ENCODE data around the gene B4GALT2.

The B4GALT2 gene

DNA sequence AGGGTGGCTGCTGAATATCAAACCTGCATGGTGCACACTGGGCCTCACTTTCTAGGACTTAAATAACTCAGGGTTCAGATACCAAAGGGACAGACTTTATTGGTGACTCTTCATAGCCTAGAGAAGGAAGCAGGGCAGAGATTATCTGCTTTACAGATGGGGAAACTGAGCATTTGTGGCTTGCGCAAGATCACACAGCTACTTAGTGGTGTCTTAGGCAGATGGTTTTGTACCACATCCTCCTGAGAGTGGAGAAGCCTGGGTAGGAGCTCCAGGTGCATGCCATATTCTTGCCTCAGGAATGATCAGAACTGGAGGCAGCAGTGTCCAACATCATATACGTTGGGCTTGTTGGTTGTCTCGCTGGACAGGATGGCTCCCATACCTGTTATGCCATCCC lies 16.0 kb upstream of the B4GALT2 start:
- H3K9me3 Mint-ChIP-seq: no peaks in the 10 kb centered on the region
- H3K4me1 Mint-ChIP-seq: no peaks in the 10 kb centered on the region
- H3K4me3 Mint-ChIP-seq: no peak overlapping the region
- TF ChIP-seq, protein P1, sequence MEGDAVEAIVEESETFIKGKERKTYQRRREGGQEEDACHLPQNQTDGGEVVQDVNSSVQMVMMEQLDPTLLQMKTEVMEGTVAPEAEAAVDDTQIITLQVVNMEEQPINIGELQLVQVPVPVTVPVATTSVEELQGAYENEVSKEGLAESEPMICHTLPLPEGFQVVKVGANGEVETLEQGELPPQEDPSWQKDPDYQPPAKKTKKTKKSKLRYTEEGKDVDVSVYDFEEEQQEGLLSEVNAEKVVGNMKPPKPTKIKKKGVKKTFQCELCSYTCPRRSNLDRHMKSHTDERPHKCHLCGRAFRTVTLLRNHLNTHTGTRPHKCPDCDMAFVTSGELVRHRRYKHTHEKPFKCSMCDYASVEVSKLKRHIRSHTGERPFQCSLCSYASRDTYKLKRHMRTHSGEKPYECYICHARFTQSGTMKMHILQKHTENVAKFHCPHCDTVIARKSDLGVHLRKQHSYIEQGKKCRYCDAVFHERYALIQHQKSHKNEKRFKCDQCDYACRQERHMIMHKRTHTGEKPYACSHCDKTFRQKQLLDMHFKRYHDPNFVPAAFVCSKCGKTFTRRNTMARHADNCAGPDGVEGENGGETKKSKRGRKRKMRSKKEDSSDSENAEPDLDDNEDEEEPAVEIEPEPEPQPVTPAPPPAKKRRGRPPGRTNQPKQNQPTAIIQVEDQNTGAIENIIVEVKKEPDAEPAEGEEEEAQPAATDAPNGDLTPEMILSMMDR (IDR thresholded peaks at IDR 0.05; ENCODE audit: unreplicated experiment in 3 of 3): no peak
- no peaks in the 10 kb centered on the region for H3K27me3 Mint-ChIP-seq (ENCODE audit: low read depth)
- H3K36me3 Mint-ChIP-seq (ENCODE audit: low read depth): peaks cover 27% of the 10 kb centered on the region
- no peak overlapping the region for H3K27ac Mint-ChIP-seq

DNA sequence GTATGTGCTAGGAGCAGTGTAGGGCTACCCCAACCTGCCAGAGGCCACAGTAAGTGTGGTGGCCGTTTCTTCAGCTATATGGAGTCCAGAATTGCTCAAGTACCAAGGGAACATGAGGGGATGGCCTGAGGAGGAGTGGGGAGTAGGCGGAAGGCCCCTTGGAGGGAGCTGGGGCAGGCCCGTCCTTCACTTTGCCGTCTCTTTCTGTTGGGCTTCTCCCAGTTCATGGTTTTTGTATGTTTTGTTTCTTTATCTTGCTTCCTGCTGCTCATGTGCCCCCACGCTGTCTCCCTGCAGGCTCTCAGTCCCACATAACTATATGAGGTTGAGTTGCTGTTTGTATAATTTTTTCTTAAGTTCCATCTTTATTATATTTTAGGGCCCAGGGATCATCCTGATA lies 15.1 kb upstream of the B4GALT2 start:
- H3K27me3 Mint-ChIP-seq (ENCODE audit: low read depth): no peaks in the 10 kb centered on the region
- no peaks in the 10 kb centered on the region for H3K4me1 Mint-ChIP-seq
- peaks cover 28% of the 10 kb centered on the region for H3K36me3 Mint-ChIP-seq (ENCODE audit: low read depth)
- no peaks in the 10 kb centered on the region for H3K9me3 Mint-ChIP-seq
- H3K27ac Mint-ChIP-seq: no peak overlapping the region
- H3K4me3 Mint-ChIP-seq: no peak overlapping the region
- TF ChIP-seq, protein P1 (IDR thresholded peaks at IDR 0.05; ENCODE audit: unreplicated experiment in 3 of 3): no peak

DNA sequence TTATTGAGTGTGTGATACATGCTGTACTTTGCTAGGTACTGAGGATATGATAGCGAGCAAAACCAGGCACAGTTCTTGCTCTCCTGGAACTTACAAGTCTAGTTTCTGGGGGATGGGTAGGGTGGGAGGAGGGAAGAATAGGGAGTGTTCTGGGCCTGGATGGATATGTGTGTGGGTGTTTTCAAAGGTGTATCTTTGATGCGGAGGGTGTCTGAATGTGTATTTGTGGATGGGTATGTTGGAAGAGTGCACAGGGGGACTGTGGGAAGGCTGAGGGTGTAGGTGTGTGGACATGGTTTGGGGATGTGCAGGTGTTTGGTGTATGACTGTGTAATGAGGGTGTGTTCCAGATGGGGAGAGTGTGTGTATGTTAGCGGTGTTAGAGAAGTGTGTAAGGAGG lies 13.7 kb upstream of the B4GALT2 start:
- no peaks in the 10 kb centered on the region for H3K27me3 Mint-ChIP-seq (ENCODE audit: low read depth)
- H3K9me3 Mint-ChIP-seq: no peaks in the 10 kb centered on the region
- H3K4me3 Mint-ChIP-seq: no peak overlapping the region
- peaks cover 23% of the 10 kb centered on the region for H3K36me3 Mint-ChIP-seq (ENCODE audit: low read depth)
- TF ChIP-seq, protein P1 (IDR thresholded peaks at IDR 0.05; ENCODE audit: unreplicated experiment in 3 of 3): no peak
- peaks cover 8% of the 10 kb centered on the region for H3K4me1 Mint-ChIP-seq
- H3K27ac Mint-ChIP-seq: no peak overlapping the region

DNA sequence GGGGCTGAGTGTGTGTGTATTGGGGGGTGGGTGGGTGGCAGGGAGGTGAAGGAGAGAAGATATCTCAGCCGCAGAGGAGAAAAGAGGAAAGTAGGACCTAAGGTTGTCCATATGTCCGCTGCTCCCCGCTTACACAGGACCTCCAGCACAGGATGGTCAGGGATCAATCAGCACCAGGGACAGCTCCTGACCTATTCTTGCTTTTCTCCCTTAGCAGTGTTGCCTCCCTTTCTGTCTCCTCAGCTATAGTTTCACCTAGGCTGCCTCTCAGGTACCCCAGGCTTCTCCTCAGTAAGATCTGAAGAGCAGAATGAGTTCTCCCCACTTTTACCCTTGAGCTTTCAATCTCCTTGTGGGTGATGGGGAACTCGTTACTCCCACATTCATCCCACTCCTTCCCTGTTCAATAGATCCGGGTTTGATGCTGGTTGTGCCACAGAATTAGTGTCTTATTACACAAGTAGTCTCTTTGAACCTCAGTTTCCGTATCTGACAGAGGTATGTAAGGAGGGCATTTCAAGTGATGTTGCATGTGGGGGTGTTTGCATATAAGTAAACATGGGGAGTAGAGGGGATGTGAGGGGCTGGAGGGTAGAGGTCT lies 10.6 kb upstream of the B4GALT2 start:
- H3K27me3 Mint-ChIP-seq (ENCODE audit: low read depth): no peaks in the 10 kb centered on the region
- no peak overlapping the region for H3K27ac Mint-ChIP-seq
- TF ChIP-seq, protein P1 (IDR thresholded peaks at IDR 0.05; ENCODE audit: unreplicated experiment in 3 of 3): no peak
- no peaks in the 10 kb centered on the region for H3K9me3 Mint-ChIP-seq
- H3K4me1 Mint-ChIP-seq: peaks cover 16% of the 10 kb centered on the region
- H3K36me3 Mint-ChIP-seq (ENCODE audit: low read depth): peaks cover 13% of the 10 kb centered on the region
- peak overlapping the region; percentile 40 to 62 (median 46) for H3K4me3 Mint-ChIP-seq

DNA sequence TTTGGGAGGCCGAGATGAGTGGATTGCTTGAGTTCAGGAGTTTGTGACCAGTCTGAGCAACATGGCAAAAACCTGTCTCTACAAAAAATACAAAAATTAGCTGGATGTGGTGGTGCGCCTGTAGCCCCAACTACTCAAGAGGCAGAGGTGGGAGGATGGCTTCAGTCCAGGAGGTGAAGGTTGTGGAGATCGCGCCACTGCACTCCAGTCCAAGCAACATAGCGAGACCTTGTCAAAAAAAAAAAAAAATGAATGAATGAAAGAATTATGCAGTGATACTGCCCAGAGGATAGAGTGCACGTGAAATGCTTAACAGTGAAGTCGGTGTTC lies 9.6 kb upstream of the B4GALT2 start:
- H3K27me3 Mint-ChIP-seq (ENCODE audit: low read depth): no peaks in the 10 kb centered on the region
- peaks cover 24% of the 10 kb centered on the region for H3K4me1 Mint-ChIP-seq
- peak overlapping the region; percentile 93 to 96 (median 94) for H3K4me3 Mint-ChIP-seq
- no peaks in the 10 kb centered on the region for H3K9me3 Mint-ChIP-seq
- peak overlapping the region in 1 of 3 experiments; percentile 35 for H3K27ac Mint-ChIP-seq
- H3K36me3 Mint-ChIP-seq (ENCODE audit: low read depth): peaks cover 13% of the 10 kb centered on the region
- TF ChIP-seq, protein P1 (IDR thresholded peaks at IDR 0.05; ENCODE audit: unreplicated experiment in 3 of 3): no peak

DNA sequence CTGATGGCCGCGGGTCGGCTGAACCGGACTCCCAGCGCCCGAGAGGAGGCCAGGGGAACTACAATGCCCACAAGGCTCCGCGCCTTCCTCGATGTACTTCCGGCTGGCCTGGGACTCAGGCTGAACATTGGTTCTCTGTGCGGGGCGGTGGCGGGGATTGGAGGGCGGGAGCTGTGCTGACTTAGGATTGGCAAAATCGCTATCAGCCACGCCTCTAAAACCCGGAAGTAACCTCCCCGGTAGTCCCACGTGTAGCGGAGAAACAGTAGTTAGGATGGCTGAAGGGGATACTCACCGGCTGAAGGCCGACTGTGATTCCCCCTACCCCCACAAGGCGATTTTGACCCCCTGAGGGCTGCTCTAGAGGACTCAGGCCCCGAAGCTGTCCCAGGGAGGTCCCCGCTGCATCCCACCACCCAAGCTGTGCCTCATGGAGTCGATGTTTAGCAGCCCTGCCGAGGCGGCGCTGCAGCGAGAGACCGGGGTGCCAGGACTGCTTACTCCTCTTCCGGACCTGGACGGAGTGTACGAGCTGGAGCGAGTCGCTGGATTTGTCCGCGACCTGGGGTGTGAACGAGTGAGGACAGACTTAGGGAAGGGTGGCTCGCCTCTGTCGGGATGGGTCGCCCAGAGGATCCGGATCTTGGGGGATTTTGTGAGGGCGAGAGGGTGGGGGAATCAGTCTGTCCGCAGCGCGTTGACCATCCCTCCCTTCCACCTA lies 9.1 kb upstream of the B4GALT2 start, which contains the start of gene DPH2:
Gene DPH2 (plus strand): TSS at position 265 of the 721 bp plus-strand sequence. CDS start 166 bp downstream, at position 431.
- Mint-ChIP-seq H3K27me3 (ENCODE audit: low read depth) (no peaks in the 10 kb centered on the region), H3K27ac (peak within 1 kb of the TSS in 1 of 3 experiments; percentile 35), H3K4me1 (peaks cover 25% of the 10 kb centered on the region), H3K36me3 (ENCODE audit: low read depth) (peaks cover 13% of the 10 kb centered on the region), H3K9me3 (no peaks in the 10 kb centered on the region), H3K4me3 (peak within 1 kb of the TSS; percentile 93 to 96 (median 94))
- TF ChIP-seq, protein P1 (IDR thresholded peaks at IDR 0.05; ENCODE audit: unreplicated experiment in 3 of 3): no peak
